DOHH2 (cell line): ENCODE data around the gene TMEM147.
"Not testable (repeated sequence)": the region's sequence is repeated elsewhere in the genome, so short reads cannot be mapped to it uniquely, and the experiment has no call there.

Experiments used
- H3F3A ChIP-seq: fragments of 200-600 bp; sonication (generic), shearing (Covaris generic); 2 replicates; pipeline ENCODE4 v1.6.0; 2016; ENCODE audit warnings: antibody characterized with exemption, mild to moderate bottlenecking; ENCODE audit not compliant: control insufficient read depth, insufficient read depth
- H3K27ac ChIP-seq: fragments of 200-600 bp; sonication (generic); 2 replicates; pipeline ENCODE4 v1.5.1; 2014; ENCODE audit warnings: low read depth, mild to moderate bottlenecking, low read length, moderate library complexity
- H3K27me3 ChIP-seq: fragments of 200-600 bp; sonication (generic); 2 replicates; pipeline ENCODE4 v1.6.1; 2014; ENCODE audit warnings: mild to moderate bottlenecking, low read length, mixed read lengths; ENCODE audit not compliant: control insufficient read depth
- H3K36me3 ChIP-seq: fragments of 200-600 bp; sonication (generic); 2 replicates; pipeline ENCODE4 v1.6.1; 2014; ENCODE audit warnings: mild to moderate bottlenecking, low read length, moderate library complexity, mixed read lengths; ENCODE audit not compliant: control insufficient read depth
- H3K4me1 ChIP-seq: fragments of 200-600 bp; sonication (generic); 2 replicates; pipeline ENCODE4 v1.6.1; 2014; ENCODE audit warnings: mild to moderate bottlenecking, low read length, mixed read lengths; ENCODE audit not compliant: control insufficient read depth
- H3K4me2 ChIP-seq: fragments of 200-600 bp; sonication (generic); 2 replicates; pipeline ENCODE4 v1.6.0; 2014; ENCODE audit warnings: mild to moderate bottlenecking, low read length, moderate library complexity
- H3K4me3 ChIP-seq: fragments of 200-600 bp; sonication (generic); 2 replicates; pipeline ENCODE4 v1.5.1; 2014; ENCODE audit warnings: mild to moderate bottlenecking, low read length, mixed read lengths
- H3K79me2 ChIP-seq: fragments of 200-600 bp; sonication (generic); 2 replicates; pipeline ENCODE4 v1.6.1; 2014; ENCODE audit warnings: mild to moderate bottlenecking, low read length, mixed read lengths; ENCODE audit not compliant: control insufficient read depth
- H3K9me2 ChIP-seq: fragments of 200-600 bp; sonication (generic); replicated peaks from 2 replicates; pipeline ENCODE4 v1.6.1; 2014; ENCODE audit warnings: mild to moderate bottlenecking, low read length, mixed read lengths; ENCODE audit not compliant: control insufficient read depth
- H3K9me3 ChIP-seq: fragments of 200-600 bp; sonication (generic); 2 replicates; pipeline ENCODE4 v1.6.1; 2014; ENCODE audit warnings: antibody characterized with exemption, low read length, mixed read lengths; ENCODE audit not compliant: control insufficient read depth, insufficient read depth
- H4K20me1 ChIP-seq: fragments of 200-600 bp; sonication (generic); 2 replicates; pipeline ENCODE4 v1.6.0; 2014; ENCODE audit warnings: low read depth, mild to moderate bottlenecking, antibody characterized with exemption, low read length, moderate library complexity; ENCODE audit not compliant: control insufficient read depth, insufficient read depth
- CTCF ChIP-seq: fragments of 200-600 bp; sonication (generic); IDR thresholded peaks from one replicate; pipeline ENCODE4 v1.5.1; 2014; ENCODE audit warnings: antibody characterized with exemption, mild to moderate bottlenecking, low read depth, low read length; ENCODE audit not compliant: poor library complexity, severe bottlenecking
- EZH2phosphoT487 ChIP-seq: fragments of 200-600 bp; sonication (generic); IDR thresholded peaks from 2 replicates; pipeline ENCODE4 v1.6.1; 2017; ENCODE audit warnings: borderline replicate concordance, mild to moderate bottlenecking, antibody characterized with exemption, low read length, moderate library complexity, mixed read lengths

TMEM147 gene

GRCh38 chr19:35590875-35591274, 45.4 kb downstream of the TMEM147 start:
- no peaks in the 10 kb centered on the region for H3K9me2 ChIP-seq
- no peak overlapping the region for H3K27ac ChIP-seq
- H3F3A ChIP-seq, result no peaks in the 10 kb centered on the region
- TF ChIP-seq EZH2phosphoT487 (no peak), CTCF (no peak)
- no peaks in the 10 kb centered on the region for H3K36me3 ChIP-seq
- H3K4me1 ChIP-seq, result no peaks in the 10 kb centered on the region
- H4K20me1 ChIP-seq, result no peaks in the 10 kb centered on the region
- H3K27me3 ChIP-seq, result no peaks in the 10 kb centered on the region
- H3K4me2 ChIP-seq, result no peak overlapping the region
- H3K79me2 ChIP-seq, result no peaks in the 10 kb centered on the region
- H3K9me3 ChIP-seq, result no peaks in the 10 kb centered on the region
- H3K4me3 ChIP-seq, result no peak overlapping the region

- H3K9me3 ChIP-seq, result no peaks in the 10 kb centered on the region
- H3K27me3 ChIP-seq, result no peaks in the 10 kb centered on the region
- no peak overlapping the region for H3K4me2 ChIP-seq
- H3K9me2 ChIP-seq, result no peaks in the 10 kb centered on the region
- no peak overlapping the region for H3K4me3 ChIP-seq
- no peaks in the 10 kb centered on the region for H3F3A ChIP-seq
- no peaks in the 10 kb centered on the region for H3K79me2 ChIP-seq
- no peaks in the 10 kb centered on the region for H3K4me1 ChIP-seq
- TF ChIP-seq CTCF (peak; percentile 76), EZH2phosphoT487 (no peak)
- H3K36me3 ChIP-seq, result no peaks in the 10 kb centered on the region
- no peak overlapping the region for H3K27ac ChIP-seq
- no peaks in the 10 kb centered on the region for H4K20me1 ChIP-seq
Observed at GRCh38 chr19:35592226-35592625, 46.8 kb downstream of the TMEM147 start.

- H3K9me2 ChIP-seq, H3K36me3 ChIP-seq, H4K20me1 ChIP-seq, H3K4me3 ChIP-seq, H3K27ac ChIP-seq, H3F3A ChIP-seq, H3K79me2 ChIP-seq, H3K4me1 ChIP-seq, H3K9me3 ChIP-seq, H3K4me2 ChIP-seq, H3K27me3 ChIP-seq: not testable (repeated sequence)
Observed at GRCh38 chr19:35595026-35595425, 49.6 kb downstream of the TMEM147 start.

- no peak overlapping the region for H3K4me3 ChIP-seq
- H3K27ac ChIP-seq, result no peak overlapping the region
- H3K27me3 ChIP-seq, result peaks cover 5% of the 10 kb centered on the region
- H4K20me1 ChIP-seq, result no peaks in the 10 kb centered on the region
- TF ChIP-seq CTCF, result no peak
- H3K36me3 ChIP-seq, result no peaks in the 10 kb centered on the region
- no peaks in the 10 kb centered on the region for H3K79me2 ChIP-seq
- no peaks in the 10 kb centered on the region for H3K9me2 ChIP-seq
- H3F3A ChIP-seq, result no peaks in the 10 kb centered on the region
- H3K4me2 ChIP-seq, result no peak overlapping the region
- no peaks in the 10 kb centered on the region for H3K4me1 ChIP-seq
- H3K9me3 ChIP-seq, result no peaks in the 10 kb centered on the region
Observed at GRCh38 chr19:35595928-35596327, 50.5 kb downstream of the TMEM147 start.
